ENCODE data around the gene OAF.

DNA sequence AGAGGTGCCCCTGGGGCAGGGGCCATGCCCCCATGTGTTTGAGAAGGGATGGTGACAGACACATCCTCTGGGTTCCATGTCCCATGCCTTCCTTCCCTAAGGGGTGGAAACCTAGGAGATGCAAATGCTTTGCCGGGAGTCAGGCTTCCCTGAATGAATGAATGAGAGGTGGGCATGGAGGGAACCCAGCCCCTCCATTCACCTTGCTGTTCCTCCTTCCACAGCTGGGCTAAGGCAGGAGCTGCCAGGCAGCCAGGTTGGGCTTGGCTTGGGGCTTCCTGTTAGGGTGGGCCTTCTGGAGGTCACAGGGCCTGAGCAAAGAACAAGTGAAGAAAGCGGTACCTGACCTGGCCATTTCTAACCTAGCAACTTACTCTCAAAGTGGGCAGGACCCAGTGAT lies 30.0 kb downstream of the OAF start:
- TF ChIP-seq, protein P1, sequence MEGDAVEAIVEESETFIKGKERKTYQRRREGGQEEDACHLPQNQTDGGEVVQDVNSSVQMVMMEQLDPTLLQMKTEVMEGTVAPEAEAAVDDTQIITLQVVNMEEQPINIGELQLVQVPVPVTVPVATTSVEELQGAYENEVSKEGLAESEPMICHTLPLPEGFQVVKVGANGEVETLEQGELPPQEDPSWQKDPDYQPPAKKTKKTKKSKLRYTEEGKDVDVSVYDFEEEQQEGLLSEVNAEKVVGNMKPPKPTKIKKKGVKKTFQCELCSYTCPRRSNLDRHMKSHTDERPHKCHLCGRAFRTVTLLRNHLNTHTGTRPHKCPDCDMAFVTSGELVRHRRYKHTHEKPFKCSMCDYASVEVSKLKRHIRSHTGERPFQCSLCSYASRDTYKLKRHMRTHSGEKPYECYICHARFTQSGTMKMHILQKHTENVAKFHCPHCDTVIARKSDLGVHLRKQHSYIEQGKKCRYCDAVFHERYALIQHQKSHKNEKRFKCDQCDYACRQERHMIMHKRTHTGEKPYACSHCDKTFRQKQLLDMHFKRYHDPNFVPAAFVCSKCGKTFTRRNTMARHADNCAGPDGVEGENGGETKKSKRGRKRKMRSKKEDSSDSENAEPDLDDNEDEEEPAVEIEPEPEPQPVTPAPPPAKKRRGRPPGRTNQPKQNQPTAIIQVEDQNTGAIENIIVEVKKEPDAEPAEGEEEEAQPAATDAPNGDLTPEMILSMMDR (IDR thresholded peaks at IDR 0.05), result no peak
- TF ChIP-seq EP300 (IDR thresholded peaks at IDR 0.05), result no peak
- TF ChIP-seq POLR2A (IDR thresholded peaks at IDR 0.05), result no peak
- no peak for TF ChIP-seq POLR2AphosphoS5 (IDR thresholded peaks at IDR 0.05)

Data from sigmoid colon (tissue), 4 donors.